Osteoblast (primary cell): ENCODE results near the gene IQGAP1. TPM values are rescaled to one million over a fixed set of nuclear protein-coding genes. Genes with fewer than 3 reads are reported as not detected.

Experiments used
- DNase-seq: peaks from one replicate; pipeline ENCODE4 v3.0.0; 2011; ENCODE audit warnings: low spot score, mixed read lengths; ENCODE audit not compliant: insufficient read length; ENCODE audit errors: missing footprints
- H2AFZ ChIP-seq: 2 replicates; pipeline ENCODE4 v1.6.0; 2011; ENCODE audit warnings: mild to moderate bottlenecking, low read length
- H3K27ac ChIP-seq: 2 replicates; pipeline ENCODE4 v1.5.1; 2011; ENCODE audit warnings: mild to moderate bottlenecking, low read depth, low read length, moderate library complexity
- H3K27me3 ChIP-seq: 2 replicates; pipeline ENCODE4 v1.6.0; 2012; ENCODE audit warnings: mild to moderate bottlenecking, control low read depth, inconsistent platforms, low read length, moderate library complexity; ENCODE audit not compliant: insufficient read depth
- H3K36me3 ChIP-seq: 2 replicates; pipeline ENCODE4 v1.5.1; 2011; ENCODE audit warnings: mild to moderate bottlenecking, low read length, control low read depth, moderate library complexity; ENCODE audit not compliant: insufficient read depth
- H3K4me1 ChIP-seq: 2 replicates; pipeline ENCODE4 v1.5.1; 2011; ENCODE audit warnings: mild to moderate bottlenecking, low read length, control low read depth, moderate library complexity; ENCODE audit not compliant: insufficient read depth
- H3K4me2 ChIP-seq: 2 replicates; pipeline ENCODE4 v1.6.0; 2011; ENCODE audit warnings: mild to moderate bottlenecking, low read length; ENCODE audit not compliant: insufficient read depth
- H3K4me3 ChIP-seq: fragments of 200-600 bp; sonication (generic); 3 replicates; pipeline ENCODE4 v1.5.1; 2012; ENCODE audit warnings: mild to moderate bottlenecking, low read length, inconsistent platforms; ENCODE audit not compliant: insufficient read depth
- H3K79me2 ChIP-seq: 2 replicates; pipeline ENCODE4 v1.6.0; 2012; ENCODE audit warnings: mild to moderate bottlenecking, low read length, control low read depth, inconsistent platforms; ENCODE audit not compliant: insufficient read depth
- H3K9me3 ChIP-seq: 2 replicates; pipeline ENCODE4 v1.5.1; 2011; ENCODE audit warnings: low read depth, low read length, control low read depth
- H4K20me1 ChIP-seq: 2 replicates; pipeline ENCODE4 v1.6.0; 2012; ENCODE audit warnings: mild to moderate bottlenecking, low read length, control low read depth; ENCODE audit not compliant: insufficient read depth
- CTCF ChIP-seq: IDR thresholded peaks from 2 replicates; pipeline ENCODE4 v1.5.1; 2011; ENCODE audit warnings: mild to moderate bottlenecking, low read depth, low read length, moderate library complexity; ENCODE audit errors: extremely low read depth
- total RNA-seq: library from RNA; depleted of rRNA; stranded (reverse); fragments of >200 nt; gene quantifications from 2 replicates; pipeline ENCODE4 v1.2.3, GENCODE V29; 2012

IQGAP1 gene
- total RNA-seq, 1 donor, result 259 TPM

GRCh38 chr15:90419738-90420406 lies 31.8 kb downstream of the IQGAP1 start:
- Histone ChIP-seq H3K27me3 (no peaks in the 10 kb centered on the region), H4K20me1 (peaks cover 22% of the 10 kb centered on the region), H3K9me3 (no peaks in the 10 kb centered on the region), H2AFZ (no peak overlapping the region), H3K4me2 (peak overlapping the region; percentile 84), H3K4me1 (peaks cover 52% of the 10 kb centered on the region), H3K27ac (peak overlapping the region; percentile 90), H3K79me2 (peaks cover 91% of the 10 kb centered on the region), H3K36me3 (no peaks in the 10 kb centered on the region), H3K4me3 (peak overlapping the region; percentile 53)
- TF ChIP-seq CTCF, result no peak
- peak; percentile 77 for DNase-seq

GRCh38 chr15:90420451-90420850 lies 32.4 kb downstream of the IQGAP1 start:
- no peak for TF ChIP-seq CTCF
- Histone ChIP-seq H4K20me1 (peaks cover 21% of the 10 kb centered on the region), H3K4me1 (peaks cover 50% of the 10 kb centered on the region)

GRCh38 chr15:90421527-90421926 lies 33.5 kb downstream of the IQGAP1 start:
- no peak for TF ChIP-seq CTCF
- Histone ChIP-seq H3K4me1 (peaks cover 54% of the 10 kb centered on the region), H2AFZ (no peak overlapping the region), H3K4me2 (no peak overlapping the region), H3K4me3 (no peak overlapping the region), H3K27ac (no peak overlapping the region), H3K79me2 (peaks cover 92% of the 10 kb centered on the region), H4K20me1 (peaks cover 27% of the 10 kb centered on the region), H3K9me3 (no peaks in the 10 kb centered on the region), H3K27me3 (no peaks in the 10 kb centered on the region), H3K36me3 (peaks cover 6% of the 10 kb centered on the region)
- no peak for DNase-seq

More at GRCh38 chr15:90420451-90420850, 32.4 kb downstream of the IQGAP1 start:
- DNase-seq, result no peak
- H3K4me3 ChIP-seq, result peak overlapping the region; percentile 53
- peak overlapping the region; percentile 84 for H3K4me2 ChIP-seq
- H3K27me3 ChIP-seq, result no peaks in the 10 kb centered on the region
- H2AFZ ChIP-seq, result no peak overlapping the region
- no peaks in the 10 kb centered on the region for H3K9me3 ChIP-seq
- H3K27ac ChIP-seq, result peak overlapping the region; percentile 90
- H3K36me3 ChIP-seq, result no peaks in the 10 kb centered on the region
- H3K79me2 ChIP-seq, result peaks cover 92% of the 10 kb centered on the region

DNA sequence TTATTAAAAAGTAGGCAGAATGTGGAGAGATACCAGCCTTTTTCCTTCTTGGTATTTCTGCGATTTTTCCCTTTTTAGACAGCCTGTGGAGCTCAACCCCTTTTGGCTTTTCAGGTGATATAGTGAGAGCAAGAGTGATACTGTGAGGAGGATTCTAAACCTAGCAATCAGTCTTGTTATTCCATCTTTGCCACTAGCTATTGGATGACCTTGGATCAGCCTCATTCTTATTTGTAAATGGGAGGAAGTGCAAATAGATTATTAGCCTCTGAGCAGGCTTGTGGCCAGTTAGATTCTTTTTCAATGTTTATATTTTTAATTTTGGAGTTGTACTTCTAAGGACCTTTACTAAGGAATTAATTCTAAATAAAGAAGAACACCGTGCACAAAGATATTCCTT lies 34.0 kb downstream of the IQGAP1 start:
- H3K9me3 ChIP-seq, result no peaks in the 10 kb centered on the region
- no peak overlapping the region for H3K4me3 ChIP-seq
- no peak overlapping the region for H3K4me2 ChIP-seq
- H3K4me1 ChIP-seq, result peaks cover 54% of the 10 kb centered on the region
- peaks cover 27% of the 10 kb centered on the region for H4K20me1 ChIP-seq
- DNase-seq, result no peak
- H3K27me3 ChIP-seq, result no peaks in the 10 kb centered on the region
- H3K27ac ChIP-seq, result no peak overlapping the region
- no peak overlapping the region for H2AFZ ChIP-seq
- no peak for TF ChIP-seq CTCF
- peaks cover 91% of the 10 kb centered on the region for H3K79me2 ChIP-seq
- peaks cover 7% of the 10 kb centered on the region for H3K36me3 ChIP-seq
